CD14-positive monocyte (primary cell): ENCODE data around the gene MIA3. TPM values are rescaled to one million over a fixed set of nuclear protein-coding genes. Genes with fewer than 3 reads are reported as not detected.
"Not testable (repeated sequence)": the region's sequence is repeated elsewhere in the genome, so short reads cannot be mapped to it uniquely, and the experiment has no call there.

Experiments used
- DNase-seq, 3 donors: peaks; one replicate each; pipeline ENCODE4 v3.0.0-alpha.2; 2011 to 2022
- H2AFZ ChIP-seq: 2 replicates; pipeline ENCODE4 v1.6.0; 2012; ENCODE audit warnings: mild to moderate bottlenecking, low read depth, low read length, inconsistent platforms; ENCODE audit not compliant: insufficient read depth, poor library complexity, severe bottlenecking
- H3K27ac ChIP-seq, 2 donors: 1 replicate in 1 of 2; 2 replicates in 1 of 2; pipeline ENCODE4 v1.5.1; 2012 to 2013; ENCODE audit warnings: low read length in 2 of 2, control low read depth in 1 of 2, inconsistent platforms in 1 of 2, low read depth in 1 of 2, mild to moderate bottlenecking in 1 of 2
- H3K27me3 ChIP-seq, 2 donors: one replicate each; pipeline versions ENCODE4 v1.6.0 to v1.6.1; 2011 to 2013; ENCODE audit warnings: low read length in 2 of 2; ENCODE audit not compliant: control insufficient read depth in 2 of 2, insufficient read depth in 2 of 2
- H3K36me3 ChIP-seq, 2 donors: replicated peaks in 1 of 2; 1 replicate in 1 of 2; 2 replicates in 1 of 2; pipeline versions ENCODE4 v1.5.1 to v1.6.1; 2012 to 2013; ENCODE audit warnings: low read length in 2 of 2, control low read depth in 1 of 2, inconsistent platforms in 1 of 2, mild to moderate bottlenecking in 1 of 2; ENCODE audit not compliant: insufficient read depth in 2 of 2, control insufficient read depth in 1 of 2
- H3K4me1 ChIP-seq, 2 donors: 1 replicate in 1 of 2; 2 replicates in 1 of 2; pipeline versions ENCODE4 v1.5.1 to v1.6.1; 2012 to 2013; ENCODE audit warnings: low read length in 2 of 2, control low read depth in 1 of 2, inconsistent platforms in 1 of 2, mild to moderate bottlenecking in 1 of 2, moderate library complexity in 1 of 2; ENCODE audit not compliant: insufficient read depth in 2 of 2, control insufficient read depth in 1 of 2
- H3K4me2 ChIP-seq: replicated peaks from 2 replicates; pipeline ENCODE3; 2012; ENCODE audit warnings: low read length, moderate library complexity, mild to moderate bottlenecking; ENCODE audit not compliant: poor library complexity, severe bottlenecking; ENCODE audit errors: extremely low read depth
- H3K4me3 ChIP-seq, 3 experiments: fragments of 200-600 bp in 1 of 3; sonication (generic) in 1 of 3; replicated peaks in 1 of 3; 1 replicate in 2 of 3; 2 replicates in 1 of 3; pipeline ENCODE4 v1.5.1; 2011 to 2013; ENCODE audit warnings: low read length in 3 of 3, mild to moderate bottlenecking in 3 of 3, control low read depth in 2 of 3, low read depth in 2 of 3, inconsistent platforms in 1 of 3, moderate library complexity in 1 of 3
- H3K79me2 ChIP-seq: 2 replicates; pipeline ENCODE4 v1.6.0; 2012; ENCODE audit warnings: mild to moderate bottlenecking, control low read depth, inconsistent platforms, low read length, moderate library complexity; ENCODE audit not compliant: insufficient read depth
- H3K9ac ChIP-seq: 2 replicates; pipeline ENCODE4 v1.6.0; 2017; ENCODE audit warnings: low read length, mild to moderate bottlenecking; ENCODE audit not compliant: insufficient read depth, poor library complexity, severe bottlenecking
- H3K9me3 ChIP-seq, 2 donors: replicated peaks in 1 of 2; 1 replicate in 1 of 2; 2 replicates in 1 of 2; pipeline versions ENCODE4 v1.5.1 to v1.6.1; 2012 to 2013; ENCODE audit warnings: low read length in 2 of 2, control low read depth in 1 of 2; ENCODE audit not compliant: control insufficient read depth in 1 of 2, insufficient read depth in 1 of 2
- H4K20me1 ChIP-seq: 2 replicates; pipeline ENCODE4 v1.6.0; 2012; ENCODE audit warnings: mild to moderate bottlenecking, low read length, control low read depth, moderate library complexity; ENCODE audit not compliant: insufficient read depth
- H3K27ac Mint-ChIP-seq, 7 donors: one replicate each; pipeline ENCODE4 v1.8.0; 2020; ENCODE audit warnings: mild to moderate bottlenecking in 7 of 7, mixed read lengths in 7 of 7, moderate library complexity in 6 of 7, inconsistent platforms in 2 of 7
- H3K27me3 Mint-ChIP-seq, 3 donors: one replicate each; pipeline ENCODE4 v1.8.0; 2021 to 2022; ENCODE audit warnings: low read depth in 3 of 3, mild to moderate bottlenecking in 3 of 3, mixed read lengths in 3 of 3, moderate library complexity in 3 of 3, inconsistent platforms in 1 of 3
- H3K36me3 Mint-ChIP-seq, 2 donors: one replicate each; pipeline ENCODE4 v1.8.0; 2020; ENCODE audit warnings: mixed read lengths in 2 of 2, inconsistent platforms in 1 of 2, mild to moderate bottlenecking in 1 of 2
- H3K4me1 Mint-ChIP-seq: one replicate; pipeline ENCODE4 v1.8.0; 2020; ENCODE audit warnings: mild to moderate bottlenecking, mixed read lengths
- H3K4me3 Mint-ChIP-seq, 2 donors: one replicate each; pipeline ENCODE4 v1.8.0; 2020; ENCODE audit warnings: mild to moderate bottlenecking in 2 of 2, mixed read lengths in 2 of 2, moderate library complexity in 1 of 2
- H3K9me3 Mint-ChIP-seq, 7 donors: one replicate each; pipeline ENCODE4 v1.8.0; 2020 to 2022; ENCODE audit warnings: mixed read lengths in 7 of 7, mild to moderate bottlenecking in 6 of 7, moderate library complexity in 6 of 7, inconsistent platforms in 2 of 7
- WGBS: methylation state at CpG from one replicate; pipeline ENCODE4 v1.1.5; 2013; ENCODE audit warnings: missing lambda C conversion rate; ENCODE audit not compliant: insufficient coverage; 5-methylcytosine and 5-hydroxymethylcytosine counted together
- intact Hi-C, 2 donors: fragments of 100-400 bp; cut with micrococcal nuclease; formaldehyde crosslinking; loops; one replicate each; pipeline versions ENCODE4 v1.15.0 to v1.15.1; 2023
- polyA plus RNA-seq, 3 donors: library from polyadenylated mRNA; depleted of rRNA in 1 of 3; unstranded in 2 of 3; stranded (reverse) in 1 of 3; fragments of 300-500 nt in 2 of 3; fragments of >200 nt in 1 of 3; fragmentation: Illumina TruSeq in 2 of 3; gene quantifications; 1 replicate in 2 of 3; 2 replicates in 1 of 3; pipeline ENCODE4 v1.2.3, GENCODE V29; 2012 to 2021
- TF ChIP-seq, protein P1 (sequence below): fragments of 200-600 bp; IDR thresholded peaks from one replicate; pipeline ENCODE4 v1.8.0; 2022; ENCODE audit warnings: antibody characterized with exemption, mild to moderate bottlenecking

The MIA3 gene
- polyA plus RNA-seq, 3 donors: 19.8 to 37.1 (median 36.6) TPM

DNA sequence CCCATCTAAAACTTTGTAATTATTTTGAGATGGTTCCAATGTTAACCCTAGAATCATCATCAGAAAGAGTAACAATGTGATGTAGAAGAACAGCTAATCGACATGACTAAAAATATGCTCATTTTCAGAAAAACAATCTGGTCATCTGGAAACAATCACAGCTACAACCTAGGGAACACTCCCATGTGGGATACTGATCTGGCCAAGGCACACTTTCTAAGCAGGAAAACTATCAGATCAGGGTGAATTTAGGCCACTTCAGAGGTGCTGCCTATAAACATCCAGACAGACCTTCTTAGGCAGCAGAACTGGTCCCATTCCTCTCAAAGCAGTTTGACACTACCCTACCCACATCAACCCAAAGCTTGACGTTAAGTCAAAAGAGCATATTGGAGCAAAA lies 51.2 kb downstream of the MIA3 start:
- H3K27ac Mint-ChIP-seq, H3K9me3 Mint-ChIP-seq, H3K9me3 ChIP-seq, H3K27ac ChIP-seq, H2AFZ ChIP-seq, H3K4me3 ChIP-seq, H3K79me2 ChIP-seq, H3K4me3 Mint-ChIP-seq, H3K9ac ChIP-seq, H3K4me1 ChIP-seq, H3K27me3 ChIP-seq, H3K27me3 Mint-ChIP-seq, DNase-seq, intact Hi-C loops, H4K20me1 ChIP-seq, H3K4me1 Mint-ChIP-seq, H3K4me2 ChIP-seq: not testable (repeated sequence)
- H3K36me3 ChIP-seq: peaks cover 63 to 87% of the 10 kb centered on the region in 2 donors
- no CpG with 5 or more reads among the region's 2 CpGs for WGBS
- H3K36me3 Mint-ChIP-seq: peaks cover 61 to 76% of the 10 kb centered on the region in 2 donors

DNA sequence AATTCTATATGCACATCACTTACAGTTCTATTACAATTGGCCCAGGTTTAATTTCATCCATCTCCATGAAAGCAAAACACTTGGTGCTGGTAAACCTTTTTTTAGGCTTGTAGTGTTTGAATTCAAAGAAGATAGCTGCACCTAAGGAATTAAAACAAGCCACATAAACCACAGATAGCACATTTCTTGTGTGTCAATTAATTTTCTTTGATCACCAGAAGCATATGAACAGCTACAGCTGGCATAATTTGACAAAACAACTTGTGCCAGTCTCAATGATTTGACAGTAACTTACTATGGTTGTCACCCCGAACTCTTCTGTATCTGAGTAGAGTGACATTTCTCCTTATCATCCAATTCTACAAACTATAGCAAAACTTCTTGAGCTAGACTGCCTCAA lies 52.2 kb downstream of the MIA3 start:
- no peak overlapping the region for H3K4me3 Mint-ChIP-seq
- Histone ChIP-seq H3K4me1 (no peaks in the 10 kb centered on the region), H3K9me3 (no peaks in the 10 kb centered on the region), H3K9ac (no peak overlapping the region), H3K27me3 (no peaks in the 10 kb centered on the region), H4K20me1 (no peaks in the 10 kb centered on the region), H3K36me3 (peaks cover 62 to 87% of the 10 kb centered on the region in 2 donors), H3K4me3 (no peak overlapping the region), H3K4me2 (no peak overlapping the region), H2AFZ (no peak overlapping the region), H3K27ac (no peak overlapping the region), H3K79me2 (no peaks in the 10 kb centered on the region)
- no peak for DNase-seq
- no peaks in the 10 kb centered on the region for H3K4me1 Mint-ChIP-seq
- H3K9me3 Mint-ChIP-seq: no peaks in the 10 kb centered on the region
- intact Hi-C loops: no loop called here
- H3K36me3 Mint-ChIP-seq: peaks cover 59 to 74% of the 10 kb centered on the region in 2 donors
- TF ChIP-seq, protein P1, sequence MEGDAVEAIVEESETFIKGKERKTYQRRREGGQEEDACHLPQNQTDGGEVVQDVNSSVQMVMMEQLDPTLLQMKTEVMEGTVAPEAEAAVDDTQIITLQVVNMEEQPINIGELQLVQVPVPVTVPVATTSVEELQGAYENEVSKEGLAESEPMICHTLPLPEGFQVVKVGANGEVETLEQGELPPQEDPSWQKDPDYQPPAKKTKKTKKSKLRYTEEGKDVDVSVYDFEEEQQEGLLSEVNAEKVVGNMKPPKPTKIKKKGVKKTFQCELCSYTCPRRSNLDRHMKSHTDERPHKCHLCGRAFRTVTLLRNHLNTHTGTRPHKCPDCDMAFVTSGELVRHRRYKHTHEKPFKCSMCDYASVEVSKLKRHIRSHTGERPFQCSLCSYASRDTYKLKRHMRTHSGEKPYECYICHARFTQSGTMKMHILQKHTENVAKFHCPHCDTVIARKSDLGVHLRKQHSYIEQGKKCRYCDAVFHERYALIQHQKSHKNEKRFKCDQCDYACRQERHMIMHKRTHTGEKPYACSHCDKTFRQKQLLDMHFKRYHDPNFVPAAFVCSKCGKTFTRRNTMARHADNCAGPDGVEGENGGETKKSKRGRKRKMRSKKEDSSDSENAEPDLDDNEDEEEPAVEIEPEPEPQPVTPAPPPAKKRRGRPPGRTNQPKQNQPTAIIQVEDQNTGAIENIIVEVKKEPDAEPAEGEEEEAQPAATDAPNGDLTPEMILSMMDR: no peak
- WGBS: no CpG with 5 or more reads among the region's 1 CpG
- no peaks in the 10 kb centered on the region for H3K27me3 Mint-ChIP-seq
- no peak overlapping the region for H3K27ac Mint-ChIP-seq
